ENCODE results near the gene WNT10A. TPM values are rescaled to one million over a fixed set of nuclear protein-coding genes. Genes with fewer than 3 reads are reported as not detected.
A peak's percentile ranks its signal among the peaks of the same experiment; 100 is the strongest.

The WNT10A gene
- total and polyA plus RNA-seq, 10 of the 15 experiments (the other 5 are each of a cell fraction or from before 2014, with no cell fraction given), result 0.61 to 45.0 (median 6.9) TPM

- TF ChIP-seq BCLAF1 (IDR thresholded peaks at IDR 0.05) (0 out of 2 replicates have a peak, but pooled peaks have one; percentile 43), TARDBP (IDR thresholded peaks at IDR 0.05; ENCODE audit: borderline replicate concordance) (peak; percentile 88), ZBTB33 (IDR thresholded peaks at IDR 0.05) (no peak), SMC3 (IDR thresholded peaks at IDR 0.05; ENCODE audit: borderline replicate concordance, low read length) (no peak), SKIL (IDR thresholded peaks at IDR 0.05; ENCODE audit: low read depth, poor library complexity, severe bottlenecking) (peak; percentile 89), NR2C1 (IDR thresholded peaks at IDR 0.05) (peak; percentile 53; the same call in 1 of the 2 replicates), ZNF592 (IDR thresholded peaks at IDR 0.05) (no peak), ZBED1 (IDR thresholded peaks at IDR 0.05; ENCODE audit: borderline replicate concordance) (peak; percentile 97), DPF2 (IDR thresholded peaks at IDR 0.05) (peak; percentile 99), BACH1 (IDR thresholded peaks at IDR 0.05; ENCODE audit: borderline replicate concordance) (peak; percentile 95), CHD1 (IDR thresholded peaks at IDR 0.05; ENCODE audit: low read depth, low read length) (no peak), SMARCA5 (IDR thresholded peaks at IDR 0.05) (peak; percentile 99), LARP7 (IDR thresholded peaks at IDR 0.05) (peak; percentile 27; the same call in 1 of the 2 replicates), PRDM15 (CRISPR knock-in tag; IDR thresholded peaks at IDR 0.05) (no peak)
Observed at GRCh38 chr2:218896501-218897393, 16.1 kb downstream of the WNT10A start (continued).

Data from GM12878 (cell line).